Vagina (tissue), 2 donors: ENCODE results near the gene CDH1. TPM values are rescaled to one million over a fixed set of nuclear protein-coding genes. Genes with fewer than 3 reads are reported as not detected.

Experiments used
- DNase-seq, 2 donors: peaks; one replicate each; pipeline ENCODE4 v3.0.0-alpha.2; 2017; ENCODE audit errors: extremely low spot score in 2 of 2
- H3K27ac ChIP-seq: fragments of 200-600 bp; sonication (generic); one replicate; pipeline ENCODE4 v1.5.1; 2019
- H3K27me3 ChIP-seq: fragments of 200-600 bp; sonication (generic); one replicate; pipeline ENCODE4 v1.5.1; 2019
- H3K36me3 ChIP-seq, 2 donors: fragments of 200-600 bp; sonication (generic); one replicate each; pipeline ENCODE4 v1.5.1; 2017 to 2019
- H3K4me1 ChIP-seq: fragments of 200-600 bp; sonication (generic); one replicate; pipeline ENCODE4 v1.5.1; 2019
- H3K4me3 ChIP-seq, 2 donors: fragments of 200-600 bp; sonication (generic); 1 replicate in 1 of 2; 2 replicates in 1 of 2; pipeline ENCODE4 v1.5.1; 2016 to 2019
- H3K9me3 ChIP-seq: fragments of 200-600 bp; sonication (generic); one replicate; pipeline ENCODE4 v1.5.1; 2019
- CTCF ChIP-seq, 3 experiments: fragments of 450-650 bp in 2 of 3; fragments of 200-600 bp in 1 of 3; sonication (generic) in 1 of 3; IDR thresholded peaks; one replicate each; pipeline ENCODE4 v1.5.1; 2017 to 2019; ENCODE audit warnings: antibody characterized with exemption in 3 of 3, mild to moderate bottlenecking in 2 of 3, moderate library complexity in 2 of 3
- POLR2A ChIP-seq, 2 donors: fragments of 450-650 bp; IDR thresholded peaks; one replicate each; pipeline ENCODE4 v1.6.1; 2017; ENCODE audit warnings: antibody characterized with exemption in 2 of 2, mild to moderate bottlenecking in 2 of 2, moderate library complexity in 2 of 2
- POLR2AphosphoS5 ChIP-seq, 2 donors: sonication (generic); formaldehyde crosslinking; IDR thresholded peaks; one replicate each; pipeline ENCODE4 v1.9.0; 2017; ENCODE audit warnings: antibody characterized with exemption in 2 of 2, mild to moderate bottlenecking in 2 of 2, low read depth in 1 of 2; ENCODE audit not compliant: insufficient read depth in 1 of 2
- intact Hi-C: fragments of 100-400 bp; cut with DNase I; formaldehyde crosslinking; loops from one replicate; pipeline ENCODE4 v1.15.1; 2023
- total RNA-seq: library from RNA; depleted of rRNA; stranded (reverse); fragments of >200 nt; gene quantifications from one replicate; pipeline ENCODE4 v1.2.3, GENCODE V29; 2016

Gene CDH1
- total RNA-seq, 1 donor from 2014 or later, result 116 TPM

- intact Hi-C loops, result no loop called here
- no peaks in the 10 kb centered on the region for H3K27me3 ChIP-seq
- TF ChIP-seq POLR2A (IDR thresholded peaks at IDR 0.05) (no peak), CTCF (IDR thresholded peaks at IDR 0.05) (no peak), POLR2AphosphoS5 (IDR thresholded peaks at IDR 0.05; ENCODE audit: insufficient read depth in 1 of 2, low read depth in 1 of 2) (no peak)
- peaks cover 0 to 35% of the 10 kb centered on the region in 2 donors for H3K36me3 ChIP-seq
- H3K4me3 ChIP-seq, result no peak overlapping the region
- H3K4me1 ChIP-seq, result no peaks in the 10 kb centered on the region
- DNase-seq, result no peak
- H3K9me3 ChIP-seq, result no peaks in the 10 kb centered on the region
- no peak overlapping the region for H3K27ac ChIP-seq
Measured at GRCh38 chr16:68859828-68860227, 122.7 kb downstream of the CDH1 start.

DNA sequence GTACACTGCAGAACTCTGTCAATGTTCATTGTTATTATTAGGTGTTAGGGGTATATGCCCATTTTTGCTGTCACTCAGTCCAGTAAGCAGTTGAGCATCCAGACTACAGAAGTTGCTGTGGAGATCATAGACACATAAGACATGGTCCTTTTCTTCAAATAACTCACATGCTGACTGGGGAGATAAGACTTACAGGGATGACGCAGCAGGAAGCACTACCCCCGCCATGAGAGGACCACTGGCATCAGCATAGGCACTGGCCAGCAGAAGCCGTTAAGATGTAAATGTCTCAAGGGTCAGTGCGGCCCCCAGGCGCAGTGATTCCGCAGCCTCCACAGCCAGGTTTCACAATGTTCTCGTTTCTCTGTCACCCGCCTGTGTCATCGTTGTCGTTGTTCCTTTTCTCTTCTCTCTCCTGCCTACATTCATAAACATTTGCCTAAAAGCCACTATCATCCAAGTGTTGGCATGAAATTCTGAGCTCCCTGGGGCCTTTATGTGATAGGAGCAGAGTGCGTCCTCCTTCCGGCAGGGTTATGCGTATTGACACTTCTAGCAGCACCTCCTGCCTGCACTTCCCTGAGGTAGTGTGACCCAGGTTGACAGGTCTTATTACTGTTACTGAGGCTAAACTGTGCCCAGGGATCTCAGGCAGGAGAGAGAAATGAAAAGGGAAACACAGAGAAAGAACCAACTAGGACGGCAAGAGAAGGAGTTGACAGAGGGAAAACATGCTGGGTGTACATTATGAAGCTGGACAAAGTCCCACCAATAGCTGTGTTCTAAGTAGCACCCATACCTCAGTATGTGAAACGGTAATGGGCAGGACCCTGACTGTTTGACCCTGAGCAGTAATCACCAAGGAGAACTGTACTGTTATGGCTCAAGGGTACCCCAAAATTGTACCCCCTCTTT, 124.1 kb downstream of the CDH1 start:
- peaks cover 0 to 35% of the 10 kb centered on the region in 2 donors for H3K36me3 ChIP-seq
- H3K27ac ChIP-seq, result no peak overlapping the region
- H3K27me3 ChIP-seq, result no peaks in the 10 kb centered on the region
- H3K4me3 ChIP-seq, result no peak overlapping the region
- DNase-seq, result no peak
- intact Hi-C loops, result no loop called here
- TF ChIP-seq CTCF (IDR thresholded peaks at IDR 0.05), result no peak
- TF ChIP-seq POLR2AphosphoS5 (IDR thresholded peaks at IDR 0.05; ENCODE audit: insufficient read depth in 1 of 2, low read depth in 1 of 2), result no peak
- no peak for TF ChIP-seq POLR2A (IDR thresholded peaks at IDR 0.05)
- no peaks in the 10 kb centered on the region for H3K9me3 ChIP-seq
- no peaks in the 10 kb centered on the region for H3K4me1 ChIP-seq

DNA sequence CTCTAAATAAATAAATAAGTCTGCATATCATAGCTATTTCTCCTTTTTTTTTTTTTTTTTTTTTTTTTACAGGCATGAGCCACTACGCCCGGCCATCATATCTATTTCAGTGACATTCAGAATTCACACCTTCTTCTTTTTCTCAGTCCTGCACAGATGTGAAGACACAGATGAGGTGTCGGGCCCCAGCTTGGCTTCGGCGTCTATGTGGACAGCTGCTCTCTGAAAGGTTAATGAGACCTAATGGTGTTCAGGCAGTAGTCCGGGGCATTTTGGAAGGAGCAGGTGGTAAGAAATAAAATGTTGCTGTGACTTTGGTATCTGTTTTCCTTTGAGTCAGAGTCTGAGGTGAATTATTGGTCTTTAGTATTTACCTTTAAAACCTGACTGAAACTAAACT, 129.8 kb downstream of the CDH1 start:
- Histone ChIP-seq H3K27me3 (no peaks in the 10 kb centered on the region), H3K36me3 (peaks cover 0 to 22% of the 10 kb centered on the region in 2 donors), H3K4me3 (no peak overlapping the region), H3K4me1 (no peaks in the 10 kb centered on the region), H3K9me3 (no peaks in the 10 kb centered on the region), H3K27ac (no peak overlapping the region)
- TF ChIP-seq CTCF (IDR thresholded peaks at IDR 0.05) (no peak), POLR2A (IDR thresholded peaks at IDR 0.05) (no peak), POLR2AphosphoS5 (IDR thresholded peaks at IDR 0.05; ENCODE audit: insufficient read depth in 1 of 2, low read depth in 1 of 2) (no peak)
- intact Hi-C loops, result no loop called here
- DNase-seq, result no peak

- Histone ChIP-seq H3K36me3 (peaks cover 0 to 2% of the 10 kb centered on the region in 2 donors), H3K27ac (no peak overlapping the region), H3K27me3 (no peaks in the 10 kb centered on the region), H3K9me3 (no peaks in the 10 kb centered on the region), H3K4me1 (no peaks in the 10 kb centered on the region), H3K4me3 (no peak overlapping the region)
- intact Hi-C loops, result loop anchor here (10.0 kb wide), 1 partner anchor 235 kb away; the partner anchor contains the start of gene HAS3
- TF ChIP-seq POLR2A (IDR thresholded peaks at IDR 0.05) (no peak), CTCF (IDR thresholded peaks at IDR 0.05) (no peak), POLR2AphosphoS5 (IDR thresholded peaks at IDR 0.05; ENCODE audit: insufficient read depth in 1 of 2, low read depth in 1 of 2) (no peak)
- DNase-seq, result no peak
Measured at GRCh38 chr16:68869492-68870088, 132.5 kb downstream of the CDH1 start.
